ENCODE measurements around the gene TPM1. TPM values are rescaled to one million over a fixed set of nuclear protein-coding genes. Genes with fewer than 3 reads are reported as not detected.

Gene TPM1
- total and polyA plus RNA-seq, 4 donors, result 118 to 469 (median 192) TPM

DNA sequence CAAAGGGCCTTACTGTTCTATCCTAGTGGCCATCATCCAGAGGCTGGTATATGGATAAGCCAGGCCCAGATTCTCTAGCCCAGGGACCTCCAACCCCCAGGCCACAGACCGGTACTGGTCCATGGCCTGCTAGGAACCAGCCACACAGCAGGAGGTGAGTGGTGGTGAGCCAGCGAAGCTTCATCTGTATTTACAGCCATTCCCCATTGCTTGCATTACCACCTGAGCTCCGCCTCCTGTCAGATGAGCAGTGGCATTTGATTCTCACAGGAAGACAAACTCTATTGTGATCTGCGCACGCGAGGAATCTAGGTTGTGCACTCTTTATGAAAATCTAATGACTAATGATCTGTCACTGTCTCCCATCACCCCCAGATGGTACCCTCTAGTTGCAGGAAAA, 30.1 kb upstream of the TPM1 start:
- peaks cover 0 to 14% (median 0%) of the 10 kb centered on the region in 5 donors for H3K4me1 ChIP-seq (ENCODE audit: control insufficient read depth in 5 of 5, insufficient read depth in 5 of 5, low read length in 5 of 5)
- WGBS, 2 donors, result 96 to 97% methylated on average over 6 of the region's 6 CpGs
- no peak overlapping the region for H3K27ac ChIP-seq (ENCODE audit: low read depth in 1 of 2, low read length in 1 of 2)
- H3K27me3 ChIP-seq (ENCODE audit: control insufficient read depth in 3 of 3, insufficient read depth in 3 of 3, low read length in 2 of 3), result no peaks in the 10 kb centered on the region
- TF ChIP-seq, protein P1, sequence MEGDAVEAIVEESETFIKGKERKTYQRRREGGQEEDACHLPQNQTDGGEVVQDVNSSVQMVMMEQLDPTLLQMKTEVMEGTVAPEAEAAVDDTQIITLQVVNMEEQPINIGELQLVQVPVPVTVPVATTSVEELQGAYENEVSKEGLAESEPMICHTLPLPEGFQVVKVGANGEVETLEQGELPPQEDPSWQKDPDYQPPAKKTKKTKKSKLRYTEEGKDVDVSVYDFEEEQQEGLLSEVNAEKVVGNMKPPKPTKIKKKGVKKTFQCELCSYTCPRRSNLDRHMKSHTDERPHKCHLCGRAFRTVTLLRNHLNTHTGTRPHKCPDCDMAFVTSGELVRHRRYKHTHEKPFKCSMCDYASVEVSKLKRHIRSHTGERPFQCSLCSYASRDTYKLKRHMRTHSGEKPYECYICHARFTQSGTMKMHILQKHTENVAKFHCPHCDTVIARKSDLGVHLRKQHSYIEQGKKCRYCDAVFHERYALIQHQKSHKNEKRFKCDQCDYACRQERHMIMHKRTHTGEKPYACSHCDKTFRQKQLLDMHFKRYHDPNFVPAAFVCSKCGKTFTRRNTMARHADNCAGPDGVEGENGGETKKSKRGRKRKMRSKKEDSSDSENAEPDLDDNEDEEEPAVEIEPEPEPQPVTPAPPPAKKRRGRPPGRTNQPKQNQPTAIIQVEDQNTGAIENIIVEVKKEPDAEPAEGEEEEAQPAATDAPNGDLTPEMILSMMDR (IDR thresholded peaks at IDR 0.05; ENCODE audit: control extremely low read depth, extremely low read depth), result no peak
- H3K9ac ChIP-seq (ENCODE audit: insufficient read depth in 1 of 2, low read length in 2 of 2), result no peak overlapping the region
- DNase-seq (no peak), ATAC-seq (ENCODE audit: insufficient read depth, low FRiP score) (no peak)
- H3K4me3 ChIP-seq, result no peak overlapping the region
- H3K9me3 ChIP-seq (ENCODE audit: control insufficient read depth in 4 of 4, insufficient read depth in 3 of 4, low read length in 3 of 4), result peaks cover 0 to 2% (median 0%) of the 10 kb centered on the region in 4 donors
- H3K36me3 ChIP-seq (ENCODE audit: control insufficient read depth in 4 of 4, insufficient read depth in 4 of 4, low read length in 4 of 4), result no peaks in the 10 kb centered on the region

DNA sequence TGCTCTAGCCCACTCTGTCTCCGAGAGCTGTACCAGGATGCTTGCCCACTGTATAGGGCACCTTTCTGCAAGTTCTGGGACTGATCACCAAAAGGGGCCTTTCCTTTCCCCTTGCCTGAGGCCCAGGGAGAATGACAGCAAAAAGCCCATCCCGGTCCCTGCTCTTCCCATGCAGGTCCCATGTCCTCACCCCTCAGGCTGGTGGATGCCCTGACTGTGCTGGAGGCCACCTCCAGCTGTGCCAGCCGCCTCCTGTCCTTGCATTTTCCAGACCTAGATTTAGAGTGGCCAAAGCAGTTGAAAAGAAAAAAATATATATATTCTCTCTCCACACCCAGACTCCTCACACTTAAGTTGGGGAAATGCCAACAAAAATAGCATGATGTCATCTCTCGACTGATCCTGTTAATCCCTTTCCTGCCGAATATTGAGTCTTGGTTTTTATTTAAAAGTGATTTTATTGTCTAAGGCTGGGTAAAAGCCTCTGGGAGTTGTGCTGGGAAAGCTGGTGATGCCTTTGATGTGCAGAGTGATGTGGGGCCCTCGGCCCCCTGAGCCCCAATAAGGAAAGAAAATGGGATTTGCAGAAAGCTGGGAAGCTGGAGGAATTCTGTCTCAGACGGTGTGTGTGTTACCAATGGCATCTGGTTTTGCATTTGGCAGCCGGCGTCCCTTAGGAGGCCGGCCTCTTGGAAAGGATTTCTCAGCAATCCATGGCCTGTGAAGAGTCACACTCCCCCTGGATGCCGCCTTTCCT, 29.3 kb upstream of the TPM1 start:
- peaks cover 0 to 14% (median 0%) of the 10 kb centered on the region in 5 donors for H3K4me1 ChIP-seq (ENCODE audit: control insufficient read depth in 5 of 5, insufficient read depth in 5 of 5, low read length in 5 of 5)
- 72 to 78% methylated on average over 11 of the region's 11 CpGs for WGBS, 2 donors

DNA sequence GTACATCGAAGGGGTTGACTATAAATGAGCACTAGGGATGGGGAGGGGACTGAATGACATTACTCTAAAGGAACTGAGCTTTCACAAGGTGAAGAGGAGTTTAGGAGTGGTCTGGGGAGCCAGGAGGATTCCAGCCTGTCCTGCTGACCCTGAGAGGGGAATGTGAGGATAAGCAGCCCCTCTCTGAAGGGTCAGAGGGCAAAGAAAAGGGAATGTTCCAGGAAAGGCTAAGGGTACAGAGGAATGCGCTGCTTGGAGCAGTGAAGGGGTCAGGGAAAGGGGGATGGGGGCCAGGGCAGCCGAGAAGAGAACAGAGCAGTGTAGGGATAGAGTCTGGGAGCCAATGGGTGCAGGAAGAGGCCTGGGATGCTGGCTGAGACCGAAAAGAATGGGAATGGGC, 28.0 kb upstream of the TPM1 start:
- H3K4me1 ChIP-seq (ENCODE audit: control insufficient read depth in 5 of 5, insufficient read depth in 5 of 5, low read length in 5 of 5), result peaks cover 0 to 14% (median 0%) of the 10 kb centered on the region in 5 donors
- H3K9me3 ChIP-seq (ENCODE audit: control insufficient read depth in 4 of 4, insufficient read depth in 3 of 4, low read length in 3 of 4), result peaks cover 0 to 2% (median 0%) of the 10 kb centered on the region in 4 donors
- no peaks in the 10 kb centered on the region for H3K27me3 ChIP-seq (ENCODE audit: control insufficient read depth in 3 of 3, insufficient read depth in 3 of 3, low read length in 2 of 3)
- TF ChIP-seq, protein P1 (IDR thresholded peaks at IDR 0.05; ENCODE audit: control extremely low read depth, extremely low read depth), result no peak
- H3K9ac ChIP-seq (ENCODE audit: insufficient read depth in 1 of 2, low read length in 2 of 2), result no peak overlapping the region
- no peak for DNase-seq
- H3K27ac ChIP-seq (ENCODE audit: low read depth in 1 of 2, low read length in 1 of 2), result no peak overlapping the region
- no peak for ATAC-seq (ENCODE audit: insufficient read depth, low FRiP score)
- no peaks in the 10 kb centered on the region for H3K36me3 ChIP-seq (ENCODE audit: control insufficient read depth in 4 of 4, insufficient read depth in 4 of 4, low read length in 4 of 4)
- no peak overlapping the region for H3K4me3 ChIP-seq
- 84 to 90% methylated on average over 4 of the region's 4 CpGs for WGBS, 2 donors

More for the DNA sequence above, 29.3 kb upstream of the TPM1 start:
- H3K4me3 ChIP-seq, result no peak overlapping the region
- H3K36me3 ChIP-seq (ENCODE audit: control insufficient read depth in 4 of 4, insufficient read depth in 4 of 4, low read length in 4 of 4), result no peaks in the 10 kb centered on the region
- H3K27me3 ChIP-seq (ENCODE audit: control insufficient read depth in 3 of 3, insufficient read depth in 3 of 3, low read length in 2 of 3), result no peaks in the 10 kb centered on the region
- H3K9ac ChIP-seq (ENCODE audit: insufficient read depth in 1 of 2, low read length in 2 of 2), result no peak overlapping the region
- H3K27ac ChIP-seq (ENCODE audit: low read depth in 1 of 2, low read length in 1 of 2), result no peak overlapping the region
- DNase-seq, result peak; percentile 72 to 83 (median 76)
- TF ChIP-seq, protein P1 (IDR thresholded peaks at IDR 0.05; ENCODE audit: control extremely low read depth, extremely low read depth), result no peak
- H3K9me3 ChIP-seq (ENCODE audit: control insufficient read depth in 4 of 4, insufficient read depth in 3 of 4, low read length in 3 of 4), result peaks cover 0 to 2% (median 0%) of the 10 kb centered on the region in 4 donors
- ATAC-seq (ENCODE audit: insufficient read depth, low FRiP score), result no peak

Measured in lung (tissue), 12 donors.